Measurements from ENCODE around the gene LTA. TPM values are rescaled to one million over a fixed set of nuclear protein-coding genes. Genes with fewer than 3 reads are reported as not detected.

The LTA gene
- polyA plus RNA-seq, 6 donors from 2014 or later: 6.6 to 26.0 (median 19.4) TPM

GRCh38 chr6:31567531-31568370 is 4.3 kb upstream of the LTA start:
- Mint-ChIP-seq H3K4me3 (peak overlapping the region; percentile 50 to 77 (median 70)), H3K27ac (peak overlapping the region; percentile 95 to 99 (median 98)), H3K9me3 (no peaks in the 10 kb centered on the region), H3K36me3 (peaks cover 5 to 10% of the 10 kb centered on the region in 2 donors), H3K27me3 (no peaks in the 10 kb centered on the region), H3K4me1 (peaks cover 67 to 94% (median 78%) of the 10 kb centered on the region in 3 donors)
- DNase-seq (no peak), ATAC-seq (ENCODE audit: low read depth in 2 of 2) (no peak)

- Mint-ChIP-seq H3K4me3 (peak overlapping the region; percentile 50 to 77 (median 70)), H3K9me3 (no peaks in the 10 kb centered on the region), H3K36me3 (peaks cover 0 to 6% of the 10 kb centered on the region in 2 donors), H3K4me1 (peaks cover 69 to 94% (median 80%) of the 10 kb centered on the region in 3 donors), H3K27me3 (no peaks in the 10 kb centered on the region), H3K27ac (peak overlapping the region; percentile 95 to 99 (median 98))
- peak; percentile 87 for DNase-seq
- peak; percentile 81 to 86 for ATAC-seq (ENCODE audit: low read depth in 2 of 2)
Measured at GRCh38 chr6:31568537-31568961, 3.5 kb upstream of the LTA start.

- peak overlapping the region in 5 of 6 donors; percentile 7 to 98 (median 91) for H3K27ac Mint-ChIP-seq
- H3K27me3 Mint-ChIP-seq: no peaks in the 10 kb centered on the region
- no peak for ATAC-seq (ENCODE audit: low read depth in 2 of 2)
- H3K36me3 Mint-ChIP-seq: no peaks in the 10 kb centered on the region
- no peak for DNase-seq
- peaks cover 73 to 98% (median 83%) of the 10 kb centered on the region in 3 donors for H3K4me1 Mint-ChIP-seq
- peak overlapping the region in 6 of 8 donors; percentile 15 to 94 (median 44) for H3K4me3 Mint-ChIP-seq
- no peaks in the 10 kb centered on the region for H3K9me3 Mint-ChIP-seq
Measured at GRCh38 chr6:31569861-31570536, 2.1 kb upstream of the LTA start.

- DNase-seq (no peak), ATAC-seq (ENCODE audit: low read depth in 2 of 2) (no peak)
- peaks cover 80 to 97% (median 93%) of the 10 kb centered on the region in 3 donors for H3K4me1 Mint-ChIP-seq
- no peaks in the 10 kb centered on the region for H3K27me3 Mint-ChIP-seq
- H3K9me3 Mint-ChIP-seq: no peaks in the 10 kb centered on the region
- H3K4me3 Mint-ChIP-seq: peak overlapping the region; percentile 89 to 100 (median 96)
- H3K36me3 Mint-ChIP-seq: no peaks in the 10 kb centered on the region
- peak overlapping the region; percentile 95 to 100 (median 97) for H3K27ac Mint-ChIP-seq
Measured at GRCh38 chr6:31573239-31574105, 1.4 kb downstream of the LTA start.

GRCh38 chr6:31574106-31575061 is 2.3 kb downstream of the LTA start:
- H3K36me3 Mint-ChIP-seq: no peaks in the 10 kb centered on the region
- no peak for DNase-seq
- H3K9me3 Mint-ChIP-seq: no peaks in the 10 kb centered on the region
- no peak for ATAC-seq (ENCODE audit: low read depth in 2 of 2)
- peaks cover 81 to 97% (median 93%) of the 10 kb centered on the region in 3 donors for H3K4me1 Mint-ChIP-seq
- no peaks in the 10 kb centered on the region for H3K27me3 Mint-ChIP-seq
- peak overlapping the region; percentile 89 to 100 (median 98) for H3K4me3 Mint-ChIP-seq
- H3K27ac Mint-ChIP-seq: peak overlapping the region; percentile 79 to 99 (median 97)

- Mint-ChIP-seq H3K36me3 (peaks cover 0 to 8% of the 10 kb centered on the region in 2 donors), H3K27me3 (no peaks in the 10 kb centered on the region), H3K4me3 (peak within 1 kb of the TSS; percentile 89 to 100 (median 98)), H3K27ac (peak within 1 kb of the TSS; percentile 87 to 99 (median 97)), H3K9me3 (no peaks in the 10 kb centered on the region), H3K4me1 (peaks cover 84 to 97% (median 93%) of the 10 kb centered on the region in 3 donors)
- DNase-seq (peak; percentile 65), ATAC-seq (ENCODE audit: low read depth in 2 of 2) (peak; percentile 20 to 32)
Measured at GRCh38 chr6:31575335-31575901, 3.3 kb downstream of the LTA start, which contains the start of gene TNF. TSS of gene TNF (plus strand) at chr6:31575565. CDS start at chr6:31575742, 177 bp downstream.

GRCh38 chr6:31575952-31576685 is 4.0 kb downstream of the LTA start:
- H3K27me3 Mint-ChIP-seq: no peaks in the 10 kb centered on the region
- peaks cover 3 to 15% of the 10 kb centered on the region in 2 donors for H3K36me3 Mint-ChIP-seq
- peak in 1 of 2 donors; percentile 8 for ATAC-seq (ENCODE audit: low read depth in 2 of 2)
- H3K4me3 Mint-ChIP-seq: peak overlapping the region; percentile 89 to 100 (median 98)
- DNase-seq: no peak
- no peaks in the 10 kb centered on the region for H3K9me3 Mint-ChIP-seq
- H3K4me1 Mint-ChIP-seq: peaks cover 85 to 95% (median 92%) of the 10 kb centered on the region in 3 donors
- peak overlapping the region; percentile 6 to 99 (median 97) for H3K27ac Mint-ChIP-seq

GRCh38 chr6:31576897-31577578 is 4.9 kb downstream of the LTA start:
- DNase-seq (no peak), ATAC-seq (ENCODE audit: low read depth in 2 of 2) (no peak)
- Mint-ChIP-seq H3K27ac (peak overlapping the region; percentile 6 to 99 (median 92)), H3K4me3 (peak overlapping the region; percentile 89 to 100 (median 98)), H3K4me1 (peaks cover 84 to 93% (median 85%) of the 10 kb centered on the region in 3 donors), H3K27me3 (no peaks in the 10 kb centered on the region), H3K9me3 (no peaks in the 10 kb centered on the region), H3K36me3 (peaks cover 6 to 24% of the 10 kb centered on the region in 2 donors)

- Mint-ChIP-seq H3K36me3 (peaks cover 6 to 26% of the 10 kb centered on the region in 2 donors), H3K27me3 (no peaks in the 10 kb centered on the region), H3K27ac (peak overlapping the region in 5 of 6 donors; percentile 37 to 99 (median 87)), H3K4me3 (peak overlapping the region; percentile 89 to 100 (median 98)), H3K4me1 (peaks cover 84 to 93% (median 84%) of the 10 kb centered on the region in 3 donors), H3K9me3 (no peaks in the 10 kb centered on the region)
- ATAC-seq (ENCODE audit: low read depth in 2 of 2) (no peak), DNase-seq (no peak)
Measured at GRCh38 chr6:31577579-31577966, 5.5 kb downstream of the LTA start.

GRCh38 chr6:31578184-31579118 is 6.4 kb downstream of the LTA start:
- Mint-ChIP-seq H3K27ac (peak overlapping the region; percentile 72 to 96 (median 90)), H3K9me3 (no peaks in the 10 kb centered on the region), H3K36me3 (peaks cover 6 to 26% of the 10 kb centered on the region in 2 donors), H3K27me3 (no peaks in the 10 kb centered on the region), H3K4me3 (peak overlapping the region; percentile 75 to 100 (median 99)), H3K4me1 (peaks cover 81 to 91% (median 84%) of the 10 kb centered on the region in 3 donors)
- ATAC-seq (ENCODE audit: low read depth in 2 of 2) (no peak), DNase-seq (no peak)

Measured in naive B cell (primary cell).